Dermis blood vessel endothelial cell (primary cell): ENCODE results near the gene LGR4. TPM values are rescaled to one million over a fixed set of nuclear protein-coding genes. Genes with fewer than 3 reads are reported as not detected.
"Not testable (repeated sequence)": the region's sequence is repeated elsewhere in the genome, so short reads cannot be mapped to it uniquely, and the experiment has no call there.

Experiments
- DNase-seq: peaks from one replicate; pipeline ENCODE4 v3.0.0; 2010
- total RNA-seq: library from RNA; depleted of rRNA; stranded (reverse); fragments of >200 nt; gene quantifications from 2 replicates; pipeline ENCODE4 v1.2.3, GENCODE V29; 2014

LGR4 gene
- total RNA-seq, 1 donor from 2014 or later: 1.9 TPM

GRCh38 chr11:27347359-27348339 is 124.9 kb downstream of the LGR4 start:
- peak; percentile 4 for DNase-seq

GRCh38 chr11:27339941-27340340 is 132.6 kb downstream of the LGR4 start:
- DNase-seq: no peak

- DNase-seq: not testable (repeated sequence)
Observed at GRCh38 chr11:27334764-27335163, 137.8 kb downstream of the LGR4 start.

- peak; percentile 17 for DNase-seq
Observed at GRCh38 chr11:27331981-27332380, 140.6 kb downstream of the LGR4 start.

- DNase-seq: no peak
Observed at GRCh38 chr11:27330633-27331270, 141.8 kb downstream of the LGR4 start.

- DNase-seq: no peak
Observed at GRCh38 chr11:27329867-27330632, 142.5 kb downstream of the LGR4 start.

- peak; percentile 2 for DNase-seq
Observed at GRCh38 chr11:27328614-27329013, 144.0 kb downstream of the LGR4 start.

GRCh38 chr11:27327064-27327463 is 145.5 kb downstream of the LGR4 start:
- not testable (repeated sequence) for DNase-seq

- DNase-seq: not testable (repeated sequence)
Observed at GRCh38 chr11:27322196-27322595, 150.4 kb downstream of the LGR4 start.

- DNase-seq: not testable (repeated sequence)
Observed at GRCh38 chr11:27321340-27321739, 151.2 kb downstream of the LGR4 start.

GRCh38 chr11:27319072-27319471 is 153.5 kb downstream of the LGR4 start:
- DNase-seq: no peak

GRCh38 chr11:27317751-27318150 is 154.8 kb downstream of the LGR4 start:
- DNase-seq: no peak

Other genes with a start within 250 kb of the LGR4 start
- gene CCDC34, start 109.6 kb downstream of the LGR4 start, total RNA-seq: 4.1 and 4.3 TPM in 2 replicates
- 38.9 and 44.4 TPM in 2 replicates for gene LIN7C, start 34.0 kb upstream of the LGR4 start, total RNA-seq
- gene BDNF, start 227.7 kb upstream of the LGR4 start, total RNA-seq: 0.60 and 0.85 TPM in 2 replicates